GM18867 (cell line): ENCODE measurements around the gene ADSS1.

Experiments used
- ATAC-seq: cut with Tn5 transposase; IDR thresholded peaks from one replicate; pipeline ENCODE4 v1.9.1; 2021; ENCODE audit warnings: mild to moderate bottlenecking, moderate library complexity; ENCODE audit not compliant: unreplicated experiment

The ADSS1 gene

DNA sequence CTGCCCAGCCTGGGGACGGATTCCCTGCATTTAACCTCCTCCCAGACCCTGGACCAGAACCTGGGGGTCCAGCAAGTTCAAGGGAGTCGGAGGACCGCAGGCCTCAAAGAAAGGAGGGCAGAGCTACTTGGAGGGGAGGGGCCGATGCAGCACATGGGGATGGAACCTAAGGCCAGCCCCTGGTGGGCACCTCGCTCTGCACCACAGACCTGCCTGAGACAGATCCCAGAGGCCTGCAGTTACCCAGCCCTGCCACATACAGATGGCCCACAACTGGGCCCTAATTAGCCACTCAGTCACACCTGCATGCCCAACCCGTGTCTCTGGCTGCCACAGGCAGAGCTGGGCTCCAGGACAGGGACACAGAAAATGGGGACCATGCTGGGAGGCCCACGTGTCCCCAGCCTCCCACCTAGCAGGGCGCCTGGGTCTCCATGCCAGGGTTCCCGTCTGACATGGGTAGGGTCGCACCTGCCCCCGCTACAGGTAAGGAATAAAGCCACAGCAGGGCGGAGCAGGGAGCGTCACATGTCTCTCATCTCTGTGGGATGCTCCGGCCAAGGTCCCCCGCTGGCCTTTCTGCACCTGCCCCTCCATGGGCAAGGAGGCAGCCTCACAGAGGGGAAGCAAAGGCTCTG is 54.8 kb downstream of the ADSS1 start:
- no peak for ATAC-seq

DNA sequence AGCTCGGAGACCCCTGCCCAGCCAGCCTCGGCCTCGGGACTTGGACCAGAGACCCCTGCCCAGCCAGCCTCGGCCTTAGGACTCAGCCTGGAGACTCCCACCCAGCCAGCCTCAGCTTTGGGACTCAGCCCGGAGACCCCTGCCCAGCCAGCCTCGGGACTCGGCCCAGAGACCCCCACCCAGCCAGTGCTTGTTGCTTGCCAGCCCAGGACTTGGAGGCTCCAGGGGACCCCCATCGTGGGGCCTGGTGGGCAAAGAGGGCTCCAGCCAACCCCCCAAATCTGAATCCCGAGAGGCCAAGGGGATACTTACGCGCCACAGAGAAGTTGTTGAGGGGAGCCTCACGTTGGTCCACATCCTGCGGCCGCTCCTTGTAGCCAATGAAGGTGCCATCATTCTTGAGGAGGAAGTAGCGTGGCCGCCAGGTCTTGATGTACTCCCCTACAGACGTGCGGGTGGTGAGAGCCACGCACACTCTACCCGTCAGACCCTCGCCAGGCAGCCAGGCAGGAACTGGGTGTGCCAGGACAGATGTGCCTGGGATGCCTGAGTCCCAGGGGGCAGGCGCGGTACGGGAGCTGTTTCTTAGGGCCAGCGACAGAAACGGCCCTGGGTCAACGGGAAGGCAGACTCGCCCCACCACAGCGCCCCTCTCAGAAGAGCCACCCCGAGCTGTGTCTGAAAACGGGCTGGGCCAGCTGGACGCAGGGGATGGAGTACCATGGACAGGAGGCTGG is 55.9 kb downstream of the ADSS1 start:
- no peak for ATAC-seq

DNA sequence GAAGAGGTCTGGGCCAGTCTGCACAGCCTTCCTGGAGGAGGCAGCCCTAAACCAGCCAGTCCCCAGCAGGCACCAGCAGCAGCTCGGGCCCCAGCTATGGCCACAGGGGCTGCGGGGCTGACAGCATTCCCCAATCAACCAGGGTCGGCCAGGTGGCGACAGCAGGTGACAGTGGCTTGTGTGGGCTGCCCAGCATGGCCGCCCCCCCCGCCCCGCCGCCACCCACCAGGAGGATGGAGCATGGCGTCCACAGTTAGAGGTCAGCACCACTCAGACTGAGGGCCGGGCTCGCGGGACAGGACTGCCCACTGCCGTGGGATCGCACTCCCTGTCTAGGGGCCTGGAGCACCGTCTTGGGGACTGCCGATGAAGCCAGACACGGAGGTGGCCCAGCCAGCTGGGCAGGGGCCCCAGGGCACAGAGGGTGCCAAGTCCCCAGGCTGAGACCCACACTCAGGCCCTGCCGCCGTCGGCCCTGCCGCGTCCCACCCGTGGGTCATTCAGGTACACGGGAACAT is 56.5 kb downstream of the ADSS1 start:
- no peak for ATAC-seq

DNA sequence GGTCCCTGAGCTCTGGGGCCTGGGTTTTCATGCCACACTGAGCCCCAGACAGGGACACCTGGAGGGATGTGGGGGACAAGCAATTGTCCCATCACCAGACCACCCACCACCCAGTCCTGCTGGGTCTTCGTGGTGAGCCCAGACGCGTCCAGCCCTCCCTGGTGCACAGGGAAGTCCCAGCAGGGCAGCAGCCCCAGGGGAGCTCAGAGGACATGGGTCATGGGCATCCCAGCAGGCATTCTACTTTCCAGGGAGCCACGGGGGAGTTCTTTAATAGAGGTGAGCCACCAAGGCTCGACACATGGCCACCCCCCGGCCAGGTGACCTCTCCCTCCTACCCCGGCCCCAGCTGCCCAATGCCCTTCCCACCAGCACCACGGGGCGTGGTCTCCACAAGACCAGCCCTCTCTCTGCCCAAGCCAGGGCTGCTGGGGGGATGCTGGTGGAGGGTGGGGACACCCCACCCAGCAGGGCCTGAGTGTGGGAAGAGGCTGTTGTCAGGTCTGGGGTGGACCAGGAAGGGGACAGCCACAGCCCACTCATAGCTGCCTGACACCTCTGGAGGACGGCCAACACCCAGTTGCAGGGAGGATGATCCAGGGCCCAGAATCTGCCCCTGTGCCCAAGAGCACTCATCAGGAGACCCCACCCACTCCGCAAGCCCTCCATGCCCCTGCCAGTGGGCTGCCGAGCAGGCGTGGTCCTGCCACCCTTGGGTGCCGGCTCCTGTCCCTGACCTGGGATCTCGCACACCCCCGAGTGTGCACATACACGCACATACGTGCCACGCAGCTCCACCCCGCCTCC is 57.4 kb downstream of the ADSS1 start:
- ATAC-seq, result no peak

DNA sequence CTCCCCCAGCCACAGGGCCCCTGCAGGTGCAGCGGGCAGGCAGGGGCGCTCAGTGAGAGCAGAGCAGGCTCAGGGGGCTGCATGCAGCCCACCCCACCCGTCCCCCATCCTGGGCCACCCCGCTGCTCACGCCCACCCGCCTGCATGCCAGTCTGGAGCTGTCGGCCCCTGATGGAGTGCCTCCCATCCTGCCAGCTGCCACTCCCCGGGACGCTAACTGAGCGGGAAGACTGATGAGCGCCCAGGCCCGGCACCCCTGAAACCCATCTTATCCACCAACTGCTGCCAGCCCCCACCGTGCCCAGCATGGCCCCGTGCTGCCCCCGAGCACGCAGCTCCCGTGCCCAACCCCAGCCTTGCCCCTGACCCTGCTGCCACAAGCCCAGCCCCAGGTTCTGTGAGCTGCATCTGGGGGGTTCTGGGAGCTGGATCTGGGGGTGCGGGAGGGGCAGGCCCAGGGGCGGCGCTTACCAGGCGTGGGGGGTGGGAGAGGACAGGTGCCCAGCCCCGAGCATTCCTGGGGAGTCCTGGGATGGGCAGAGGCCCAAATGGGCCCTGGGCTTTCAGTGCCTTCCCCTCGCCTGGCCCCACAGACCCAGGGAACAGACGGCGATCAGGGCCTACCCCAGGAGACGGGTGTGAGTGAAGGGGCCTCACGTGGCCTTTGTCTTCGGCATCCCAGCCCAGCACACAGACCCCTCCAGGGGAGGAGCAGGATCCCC is 58.2 kb downstream of the ADSS1 start:
- ATAC-seq, result no peak

GRCh38 chr14:104782808-104783139 is 58.7 kb downstream of the ADSS1 start:
- no peak for ATAC-seq

GRCh38 chr14:104783484-104784217 is 59.6 kb downstream of the ADSS1 start:
- no peak for ATAC-seq

DNA sequence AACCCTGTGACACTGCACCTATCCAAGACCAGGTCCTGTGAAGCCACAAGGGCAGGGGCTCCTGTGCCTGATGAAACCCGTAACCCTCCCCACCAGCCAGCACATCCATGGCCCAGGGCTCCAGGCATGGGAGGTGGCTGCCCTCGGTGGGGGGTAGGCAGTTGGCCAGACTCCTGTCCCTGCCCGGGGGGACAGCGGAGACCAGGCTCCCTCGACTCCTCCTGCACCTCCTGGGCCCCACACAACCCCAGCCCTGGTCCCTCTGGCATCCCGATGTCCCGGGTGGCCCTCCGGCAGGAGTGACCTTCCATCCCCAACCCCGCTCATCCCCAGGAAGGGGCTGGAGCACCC is 60.2 kb downstream of the ADSS1 start:
- ATAC-seq, result no peak

GRCh38 chr14:104784846-104785707 is 61.0 kb downstream of the ADSS1 start:
- ATAC-seq, result no peak

DNA sequence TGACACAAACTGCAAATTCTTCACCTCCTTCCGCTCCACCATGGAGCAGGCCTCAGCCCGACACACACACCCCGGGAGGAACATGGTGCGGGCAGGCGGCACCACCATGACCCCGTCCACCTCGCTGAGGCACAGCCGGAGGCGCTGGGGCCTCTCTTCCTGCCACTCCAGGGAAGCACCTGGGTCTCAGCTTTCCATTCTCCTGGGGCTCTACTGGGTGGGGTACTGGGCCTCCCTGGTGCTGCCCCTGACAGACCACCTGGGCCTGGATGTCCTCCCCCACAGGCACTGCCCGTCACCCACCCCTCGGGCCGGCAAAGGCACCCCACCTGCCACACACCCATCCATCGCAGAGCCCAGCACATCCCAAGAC is 61.7 kb downstream of the ADSS1 start:
- no peak for ATAC-seq

- ATAC-seq, result no peak
Measured at GRCh38 chr14:104786091-104786586, 62.1 kb downstream of the ADSS1 start.

DNA sequence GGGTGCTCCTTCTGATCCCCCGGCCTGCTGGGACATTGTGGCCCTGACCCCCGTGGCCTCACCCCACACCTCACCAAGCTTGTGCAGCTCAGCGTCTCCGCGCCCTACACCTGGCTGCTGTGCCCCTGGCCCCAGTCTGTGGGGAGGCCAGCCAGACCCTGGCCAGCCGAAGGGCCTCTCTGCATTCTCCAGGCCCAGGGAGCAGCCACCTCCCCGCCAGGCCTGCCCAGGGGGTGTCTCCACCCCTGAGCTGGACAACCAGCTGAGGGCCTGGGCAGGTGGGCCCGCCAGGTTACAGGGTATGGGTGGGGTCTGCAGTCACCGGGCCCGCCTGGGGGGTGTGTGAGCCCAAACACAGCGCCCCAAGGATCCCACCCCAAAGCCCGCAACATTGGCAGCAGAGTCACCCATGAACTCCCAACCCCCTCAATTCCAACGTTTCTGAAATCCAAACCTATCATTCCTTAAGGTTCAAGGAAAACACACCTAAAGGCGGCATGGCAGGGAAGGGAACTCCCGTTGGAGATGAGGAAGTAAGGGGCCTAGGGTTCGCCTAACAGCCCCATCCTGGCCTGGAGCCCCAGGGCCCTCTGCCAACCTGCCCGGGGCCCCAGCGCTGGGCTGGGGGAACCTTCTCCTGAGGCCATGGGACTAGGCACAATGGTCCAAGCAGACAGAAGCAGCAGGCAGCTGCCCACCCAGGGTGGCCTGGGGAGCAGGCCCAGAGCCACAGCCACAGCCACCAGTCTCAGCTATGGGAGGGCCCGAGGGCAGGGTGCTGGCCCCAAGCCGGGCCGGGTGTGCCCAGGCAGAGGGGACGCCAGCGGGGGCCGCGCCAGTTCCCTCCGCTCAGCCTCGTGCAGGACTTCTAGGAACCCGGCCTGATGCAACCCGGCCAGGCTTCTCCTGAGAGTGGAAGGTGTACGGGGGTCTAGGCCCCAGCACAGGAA is 63.0 kb downstream of the ADSS1 start:
- no peak for ATAC-seq

DNA sequence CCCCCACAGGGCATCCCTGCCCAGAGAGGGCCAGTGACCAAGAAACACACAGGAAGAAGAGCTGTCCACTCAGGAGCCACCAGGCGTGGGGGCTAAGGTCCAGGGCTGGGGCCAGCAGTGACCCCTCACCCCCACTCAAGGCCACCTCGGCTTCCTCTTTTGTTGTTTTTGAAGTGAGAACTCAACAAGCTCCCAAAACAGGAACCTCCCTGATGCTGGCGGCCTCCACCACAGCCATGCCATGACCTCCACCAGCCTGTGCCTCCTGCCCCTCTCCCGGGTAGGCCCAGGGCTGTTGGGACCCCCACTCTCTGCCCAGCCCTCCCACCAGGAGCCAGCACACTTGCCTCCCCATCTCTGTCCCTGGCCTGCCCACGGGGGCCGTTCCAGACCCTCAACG is 63.7 kb downstream of the ADSS1 start:
- ATAC-seq, result no peak

GRCh38 chr14:104788161-104788818 is 64.3 kb downstream of the ADSS1 start:
- no peak for ATAC-seq

DNA sequence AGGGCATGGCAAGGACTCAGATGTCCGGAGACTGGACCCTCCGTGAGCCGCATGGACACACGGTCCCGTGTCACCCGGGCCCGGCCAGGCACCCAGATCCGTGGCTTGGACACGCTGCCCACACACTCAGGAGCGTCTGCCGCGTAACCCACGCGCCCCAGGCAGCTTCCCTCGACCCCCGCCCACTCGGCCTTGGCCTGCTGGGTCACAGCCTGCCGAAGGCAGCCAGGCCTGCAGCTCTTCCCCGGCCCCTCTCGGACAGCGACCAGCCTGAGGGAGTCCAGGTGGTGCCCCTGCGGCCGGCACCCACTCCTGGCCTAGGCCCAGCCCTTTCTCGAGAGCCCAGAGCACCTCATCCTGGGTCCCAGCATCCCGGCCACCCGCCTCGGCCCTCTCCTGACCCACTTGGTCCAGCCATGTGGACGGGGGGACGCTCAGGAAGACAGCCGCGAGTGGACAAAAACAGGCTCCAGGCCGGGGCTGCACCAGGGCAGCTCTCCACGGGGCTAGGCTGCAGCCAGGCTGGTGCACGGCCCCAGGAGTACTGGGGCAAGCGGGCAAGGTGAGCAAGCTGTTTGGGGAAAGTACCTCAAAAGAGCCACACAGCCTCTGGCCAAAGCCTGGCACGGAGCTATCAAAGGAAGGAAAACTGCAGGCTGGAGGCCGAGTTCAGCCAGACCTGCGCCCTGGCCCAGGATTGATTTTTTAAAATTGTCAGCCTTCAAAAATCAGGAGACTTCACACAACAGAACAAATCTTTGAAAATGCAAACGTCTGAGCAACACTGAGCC is 65.0 kb downstream of the ADSS1 start:
- no peak for ATAC-seq

GRCh38 chr14:104789752-104790743 is 66.0 kb downstream of the ADSS1 start:
- ATAC-seq, result no peak
